HCEC 1CT (cell line): ENCODE data around the gene UBE2M.

ENCODE experiments used
- DNase-seq: peaks from one replicate; pipeline ENCODE4 v3.0.0-alpha.2; 2017

The UBE2M gene

GRCh38 chr19:58538257-58539168 lies 19.9 kb downstream of the UBE2M start:
- no peak for DNase-seq

GRCh38 chr19:58536852-58537798 lies 21.3 kb downstream of the UBE2M start:
- no peak for DNase-seq

GRCh38 chr19:58535857-58536256 lies 22.6 kb downstream of the UBE2M start:
- no peak for DNase-seq

- DNase-seq: no peak
Measured at GRCh38 chr19:58531034-58531840, 27.2 kb downstream of the UBE2M start.

- no peak for DNase-seq
Measured at GRCh38 chr19:58529405-58529804, 29.0 kb downstream of the UBE2M start.

GRCh38 chr19:58522709-58523108 lies 35.7 kb downstream of the UBE2M start:
- DNase-seq: no peak

- no peak for DNase-seq
Measured at GRCh38 chr19:58521651-58522050, 36.8 kb downstream of the UBE2M start.

- DNase-seq: no peak
Measured at GRCh38 chr19:58520257-58520599, 38.2 kb downstream of the UBE2M start.

- peak; percentile 98 for DNase-seq
Measured at GRCh38 chr19:58519355-58520256, 38.8 kb downstream of the UBE2M start, which contains the start of gene ZBTB45. TSS of gene ZBTB45 (minus strand) at chr19:58519810. CDS start at chr19:58517673, 2,137 bp downstream.

- DNase-seq: peak; percentile 73
Measured at GRCh38 chr19:58519087-58519354, 39.4 kb downstream of the UBE2M start.

- no peak for DNase-seq
Measured at GRCh38 chr19:58518256-58519086, 39.9 kb downstream of the UBE2M start.

- DNase-seq: no peak
Measured at GRCh38 chr19:58516964-58517833, 41.2 kb downstream of the UBE2M start.

- no peak for DNase-seq
Measured at GRCh38 chr19:58516246-58516836, 42.1 kb downstream of the UBE2M start.

- DNase-seq: no peak
Measured at GRCh38 chr19:58515259-58515658, 43.2 kb downstream of the UBE2M start.

- no peak for DNase-seq
Measured at GRCh38 chr19:58514564-58515022, 43.8 kb downstream of the UBE2M start.

- peak; percentile 64 for DNase-seq
Measured at GRCh38 chr19:58513694-58514563, 44.5 kb downstream of the UBE2M start.

GRCh38 chr19:58513213-58513693 lies 45.2 kb downstream of the UBE2M start:
- no peak for DNase-seq
